Right hindlimb (tissue), 1 donor: ENCODE data around the gene LRP6.
"Not testable (repeated sequence)": the region's sequence is repeated elsewhere in the genome, so short reads cannot be mapped to it uniquely, and the experiment has no call there.

Source experiments
- DNase-seq: peaks from one replicate; pipeline ENCODE4 v3.0.0-alpha.2; 2018

The LRP6 gene

DNA sequence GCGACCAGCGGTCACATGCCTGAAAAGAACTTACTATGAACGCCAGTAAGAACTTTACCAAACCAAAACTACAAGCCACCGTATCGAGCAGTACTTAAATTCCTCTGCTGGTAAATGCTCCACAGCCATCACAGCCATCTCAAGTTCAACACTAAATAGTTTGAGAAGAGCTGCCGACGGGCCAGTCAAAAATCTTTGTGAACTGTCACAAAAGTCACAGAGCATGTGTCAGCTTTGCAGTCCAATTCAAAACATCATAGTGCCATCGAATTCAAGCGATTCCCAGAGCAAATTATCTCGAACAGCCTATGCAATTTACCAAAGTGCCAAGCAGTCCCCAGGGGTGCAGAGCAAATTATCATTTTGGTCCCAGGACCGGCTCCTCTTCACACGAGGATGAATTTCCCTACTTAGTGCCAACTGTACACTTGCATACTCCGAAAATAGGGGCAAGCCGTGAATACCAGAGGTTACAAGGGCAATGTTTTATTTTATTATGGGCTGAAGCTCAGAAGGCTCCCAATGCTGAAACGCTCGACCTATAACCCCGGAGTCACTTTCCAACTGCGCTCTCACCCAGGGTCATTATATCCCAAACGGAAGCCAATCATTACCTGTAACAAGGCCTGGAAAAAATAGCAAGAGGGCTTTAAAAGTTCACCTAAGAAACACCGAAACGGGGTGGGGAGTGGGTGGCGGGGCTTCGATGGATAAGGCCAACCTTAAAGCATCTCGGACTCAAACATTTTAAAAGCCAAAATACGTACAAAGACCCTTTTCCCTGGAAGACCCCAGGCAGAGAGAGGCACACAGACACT, 1.1 kb downstream of the LRP6 start:
- peak; percentile 32 for DNase-seq

DNA sequence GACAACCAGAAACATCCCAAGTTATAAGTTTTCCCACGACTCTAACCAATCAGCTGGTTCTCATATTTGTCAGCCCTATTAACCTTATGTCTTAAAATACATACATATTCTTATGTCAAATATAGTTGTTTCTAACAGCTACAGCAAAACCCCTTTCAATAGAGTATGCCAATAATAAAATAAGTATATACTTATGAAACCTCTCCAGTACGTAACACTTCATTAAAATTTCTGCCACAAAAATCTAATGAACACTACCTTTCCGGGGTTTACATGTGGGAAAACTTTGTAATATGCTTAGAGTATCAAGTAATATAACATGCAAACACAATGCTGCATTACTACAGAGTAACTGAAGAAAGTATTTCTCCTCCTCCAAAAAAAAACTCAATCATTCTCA, 1.8 kb downstream of the LRP6 start:
- DNase-seq = no peak

DNA sequence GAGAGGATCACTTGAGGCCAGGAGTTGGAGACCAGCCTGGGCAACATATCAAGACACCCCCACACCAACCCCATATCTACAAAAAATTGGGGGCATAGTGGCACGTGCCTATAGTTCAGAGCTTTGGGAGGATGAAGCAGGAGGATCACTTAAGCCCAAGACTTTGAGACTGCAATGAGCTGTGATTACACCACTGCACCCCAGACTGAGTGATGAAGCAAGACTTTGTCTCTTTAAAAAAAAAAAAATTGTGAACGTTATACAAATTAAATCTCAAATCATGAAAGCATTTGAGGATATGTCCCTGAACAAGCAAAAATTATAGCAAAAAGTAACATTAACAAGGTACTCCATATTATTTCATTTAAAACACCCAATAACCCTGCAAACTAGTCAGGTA, 2.9 kb downstream of the LRP6 start:
- no peak for DNase-seq

DNA sequence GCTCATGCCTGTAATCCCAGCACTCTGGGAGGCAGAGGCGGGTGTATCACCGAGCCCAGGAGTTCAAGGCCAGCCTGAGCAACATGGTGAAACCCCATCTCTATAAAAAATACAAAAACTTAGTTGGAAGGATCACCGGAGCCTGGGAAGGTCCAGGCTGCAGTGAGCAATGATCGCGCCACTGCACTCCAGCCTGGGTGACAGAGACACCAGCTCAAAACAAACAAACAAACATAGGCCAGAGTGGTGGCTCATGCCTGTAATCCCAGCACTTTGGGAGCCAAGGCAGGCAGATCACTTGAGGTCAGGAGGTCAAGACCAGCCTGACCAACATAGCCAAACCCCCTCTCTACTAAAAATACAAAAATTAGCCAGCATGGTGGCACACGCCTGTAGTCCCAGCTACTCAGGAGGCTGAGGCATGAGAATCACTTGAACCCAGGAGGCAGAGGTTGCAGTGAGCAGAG, 10.5 kb downstream of the LRP6 start:
- DNase-seq = not testable (repeated sequence)

DNA sequence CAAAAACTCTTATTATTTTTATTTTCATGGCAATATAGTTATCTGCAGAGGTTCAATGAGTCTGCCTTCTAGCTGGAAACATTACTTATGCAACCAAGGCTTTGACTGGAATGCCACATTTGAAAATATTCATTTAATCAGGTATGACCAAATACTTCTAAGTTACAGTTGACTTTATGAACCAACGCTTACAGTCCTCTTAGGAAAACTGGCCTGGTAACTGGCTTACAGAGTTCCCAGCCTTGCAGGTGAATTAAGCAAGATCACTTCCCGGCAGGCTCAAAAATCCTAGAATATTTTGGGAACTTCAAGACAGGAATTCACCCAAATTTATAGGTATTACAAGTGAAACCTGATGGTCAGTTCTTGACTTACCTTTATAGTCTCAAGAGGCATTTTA, 12.3 kb downstream of the LRP6 start:
- no peak for DNase-seq

DNA sequence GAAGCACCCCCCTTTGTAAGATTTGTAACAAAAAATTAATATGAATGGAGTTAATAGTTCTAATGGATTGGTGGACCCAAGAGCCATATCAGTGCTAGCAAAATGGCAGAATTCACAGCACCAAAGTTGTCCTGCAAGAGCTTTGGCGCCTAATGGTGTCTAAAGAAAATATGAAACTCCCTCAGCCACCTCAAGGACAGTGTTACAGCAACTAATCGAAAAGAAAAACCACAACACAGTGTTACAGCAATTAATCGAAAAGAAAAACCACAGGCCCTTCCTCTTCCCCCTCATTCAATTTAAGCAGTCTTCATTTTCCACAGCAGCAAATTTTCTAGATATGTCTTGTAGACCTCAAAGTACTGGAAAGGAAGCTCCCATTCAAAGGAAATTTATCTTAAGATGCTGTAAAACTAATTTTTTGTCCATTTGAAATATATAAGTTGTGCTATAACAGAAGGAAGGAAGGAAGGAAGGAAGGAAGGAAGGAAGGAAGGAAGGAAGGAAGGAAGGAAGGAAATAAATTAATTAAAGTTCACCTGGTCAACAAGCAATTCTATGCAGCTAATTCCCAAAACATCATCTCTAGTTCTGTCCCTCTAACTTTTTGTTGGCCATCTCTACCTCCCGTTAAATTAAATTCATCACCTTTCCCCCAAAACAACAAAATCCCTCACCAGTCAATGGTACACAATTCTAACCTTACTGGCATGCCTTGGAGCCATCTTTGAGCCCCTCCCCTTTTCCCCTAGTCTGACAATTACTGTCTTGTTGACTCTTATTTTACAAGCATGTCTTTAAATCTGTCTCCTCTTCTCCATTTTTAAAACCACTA, 17.4 kb downstream of the LRP6 start:
- no peak for DNase-seq

DNA sequence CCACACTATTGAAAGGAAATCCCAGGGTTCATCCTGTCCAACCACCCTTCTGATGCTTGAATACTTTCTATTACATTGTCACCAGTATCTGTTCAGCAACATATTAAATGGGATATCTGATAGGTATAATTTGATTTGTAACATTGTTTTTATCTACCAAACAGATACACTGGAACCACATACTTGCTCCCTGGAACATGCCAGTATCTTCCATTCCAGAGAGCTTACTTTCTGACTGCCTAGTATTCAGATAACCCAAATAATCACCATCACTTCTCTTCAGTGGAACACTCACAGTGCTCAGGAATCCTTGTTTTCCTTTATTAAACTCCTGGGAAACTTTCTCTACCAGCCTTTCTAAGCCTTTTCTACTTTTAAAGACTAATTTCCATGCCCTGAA, 19.3 kb downstream of the LRP6 start:
- DNase-seq = no peak

DNA sequence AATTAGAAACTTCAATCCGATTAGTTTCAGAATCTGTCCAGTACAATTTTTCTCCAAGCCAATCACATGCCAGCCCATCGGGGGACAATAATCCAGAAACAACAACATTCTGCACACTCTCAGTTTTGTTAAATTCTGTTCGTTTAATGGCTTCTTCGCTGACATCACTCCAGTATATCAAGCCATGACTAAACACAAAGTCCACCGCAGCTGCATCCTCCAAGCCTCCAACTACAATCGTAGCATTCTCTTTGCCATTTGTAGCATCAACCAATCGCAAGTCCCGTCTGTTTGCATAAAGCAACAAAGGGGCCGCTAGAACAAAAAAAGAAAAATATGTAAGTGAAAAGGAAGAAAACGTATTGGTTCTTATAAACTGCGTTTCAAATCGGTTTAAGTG, 22.5 kb downstream of the LRP6 start:
- DNase-seq = no peak

DNA sequence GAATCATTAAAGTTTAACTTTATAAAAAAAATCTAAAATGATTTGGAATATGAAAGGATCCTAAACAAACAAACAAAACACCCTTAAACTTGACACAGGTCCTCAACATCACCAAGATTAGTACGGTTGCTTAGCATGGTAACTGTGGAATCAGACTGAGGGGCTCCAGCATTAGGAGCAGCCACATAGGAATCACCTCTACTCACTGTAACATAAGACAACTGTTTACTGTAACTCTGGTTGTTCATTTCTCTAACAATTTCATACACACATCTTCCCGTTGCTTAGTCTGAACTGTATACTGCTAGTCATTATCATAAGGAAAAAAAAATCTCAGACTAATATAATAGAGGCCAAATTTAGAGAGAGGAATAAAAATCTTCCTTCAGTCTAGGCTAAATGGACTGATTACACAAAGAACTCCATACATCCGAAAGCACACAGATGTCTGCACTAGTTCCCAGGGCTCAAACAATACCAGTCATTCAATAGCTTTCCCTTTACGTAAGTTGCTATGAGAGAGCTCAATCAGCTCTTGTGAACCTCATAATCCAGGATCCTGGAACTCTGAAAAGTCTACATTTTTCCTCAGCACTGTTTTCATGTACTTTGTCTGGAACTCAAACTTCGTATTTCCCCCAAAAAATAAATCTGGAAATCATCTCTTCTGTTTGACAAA, 26.0 kb downstream of the LRP6 start:
- DNase-seq = peak; percentile 27

DNA sequence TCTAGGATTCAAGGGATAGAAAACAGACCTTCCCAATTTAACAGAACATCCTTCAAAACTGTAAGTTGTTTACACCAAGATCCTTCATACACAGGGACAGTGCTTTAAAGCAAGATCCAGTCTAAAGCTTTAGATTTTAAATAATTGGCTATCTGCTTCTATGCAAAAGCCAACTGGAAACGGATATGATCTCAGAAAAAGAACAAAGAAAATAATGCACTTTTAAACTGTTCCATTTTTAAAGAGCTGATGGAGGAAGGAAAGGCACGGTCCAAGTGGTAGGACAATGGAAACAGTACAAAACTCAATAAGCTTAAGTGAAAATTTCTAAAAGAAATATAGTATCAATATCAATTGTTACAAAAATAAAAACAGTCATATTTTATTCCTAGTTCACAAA, 27.7 kb downstream of the LRP6 start:
- DNase-seq = no peak

DNA sequence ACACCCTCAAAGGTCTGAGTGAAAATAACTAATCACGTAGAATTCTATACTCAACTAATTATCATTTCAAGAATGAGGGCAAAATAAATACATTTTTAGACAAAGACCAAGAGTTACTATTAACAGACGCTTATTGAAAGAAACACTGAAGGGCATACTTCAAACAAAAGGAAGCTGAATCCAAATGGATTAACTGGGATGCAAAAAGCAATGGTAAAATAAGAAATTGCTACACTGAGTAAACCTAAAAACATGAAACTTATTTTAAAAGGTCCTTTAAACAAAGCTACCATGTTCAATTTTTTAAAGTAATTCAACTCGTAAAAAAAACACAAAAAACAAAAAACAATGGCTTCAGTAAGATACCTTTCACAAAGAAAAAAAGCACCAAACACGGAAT, 28.2 kb downstream of the LRP6 start:
- no peak for DNase-seq

DNA sequence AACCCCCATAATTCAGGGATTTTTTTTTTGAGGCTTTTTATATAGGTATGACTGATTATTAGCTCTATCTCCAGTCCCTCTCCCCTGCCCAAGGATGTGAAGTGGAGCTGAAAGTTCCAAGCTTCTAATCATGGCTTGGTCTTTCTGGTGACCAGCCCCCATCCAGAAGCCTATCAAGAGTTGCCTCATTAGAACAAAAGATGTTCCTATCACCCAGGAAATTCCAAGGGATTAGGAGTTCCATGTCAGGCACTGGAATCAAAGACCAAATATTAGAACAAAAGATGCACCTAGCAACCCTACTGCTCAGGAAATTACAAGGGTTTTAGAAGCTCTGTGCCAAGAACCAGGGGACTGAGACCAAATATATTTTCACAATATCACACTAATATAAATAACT, 29.9 kb downstream of the LRP6 start:
- no peak for DNase-seq

DNA sequence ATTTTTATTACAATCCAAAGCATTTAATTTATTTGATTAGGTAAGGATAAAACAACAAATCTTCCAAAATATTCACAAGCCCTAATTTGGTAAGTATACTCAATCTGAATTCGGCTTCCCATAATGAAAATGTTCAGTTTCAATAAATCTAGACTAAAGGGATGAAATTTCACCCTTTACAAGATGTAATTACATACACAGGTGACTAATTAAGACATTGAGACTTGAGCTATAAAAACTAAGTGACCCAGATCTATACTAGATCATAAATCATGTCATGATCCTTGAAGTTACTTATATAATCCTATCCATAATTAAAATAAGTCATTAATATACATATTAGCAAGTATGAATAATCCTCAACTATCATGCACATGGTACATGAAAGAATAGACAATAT, 36.6 kb downstream of the LRP6 start:
- no peak for DNase-seq

DNA sequence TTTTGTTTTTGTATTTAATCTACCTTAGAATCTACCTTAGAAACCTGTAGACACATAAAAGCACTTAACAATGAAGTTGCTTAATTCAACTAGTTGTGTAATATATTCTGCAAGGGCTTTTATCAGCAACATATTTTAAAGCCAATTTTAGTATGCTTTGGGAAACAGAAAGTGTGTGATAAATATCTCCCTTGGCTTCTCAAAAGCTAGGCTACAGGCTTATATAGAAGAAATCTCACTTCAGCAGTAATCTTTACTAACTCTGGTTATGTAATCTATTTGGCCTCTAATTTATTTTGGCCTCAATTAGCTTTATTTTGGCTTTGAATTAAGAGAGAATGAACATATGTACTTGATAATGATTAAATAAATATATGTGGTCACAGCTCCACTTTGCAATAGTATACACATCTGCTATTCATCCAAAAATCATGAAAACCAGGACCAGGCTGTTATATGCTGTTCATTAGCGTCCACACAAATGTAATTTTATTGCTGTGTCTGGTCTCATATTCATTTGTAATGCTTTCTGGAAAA, 37.2 kb downstream of the LRP6 start:
- DNase-seq = no peak

DNA sequence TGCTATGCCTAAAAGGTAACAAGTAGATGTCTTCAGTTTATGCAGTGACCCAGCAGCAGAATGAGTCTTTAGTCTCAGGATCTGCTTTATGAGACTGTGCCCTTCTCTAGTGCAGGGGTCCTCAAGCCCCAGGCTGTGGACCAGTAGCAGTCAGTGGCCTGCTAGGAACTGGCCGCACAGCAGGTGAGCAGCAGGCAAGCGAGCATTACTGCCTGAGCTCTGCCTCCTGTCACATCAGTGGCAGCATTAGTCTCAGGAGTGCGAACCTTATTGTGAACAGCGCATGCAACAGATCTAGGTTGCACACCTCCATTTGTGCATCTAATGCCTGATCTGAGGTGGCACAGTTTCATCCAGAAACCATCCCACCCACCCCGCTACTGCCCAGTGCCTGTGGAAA, 38.4 kb downstream of the LRP6 start:
- DNase-seq = no peak

DNA sequence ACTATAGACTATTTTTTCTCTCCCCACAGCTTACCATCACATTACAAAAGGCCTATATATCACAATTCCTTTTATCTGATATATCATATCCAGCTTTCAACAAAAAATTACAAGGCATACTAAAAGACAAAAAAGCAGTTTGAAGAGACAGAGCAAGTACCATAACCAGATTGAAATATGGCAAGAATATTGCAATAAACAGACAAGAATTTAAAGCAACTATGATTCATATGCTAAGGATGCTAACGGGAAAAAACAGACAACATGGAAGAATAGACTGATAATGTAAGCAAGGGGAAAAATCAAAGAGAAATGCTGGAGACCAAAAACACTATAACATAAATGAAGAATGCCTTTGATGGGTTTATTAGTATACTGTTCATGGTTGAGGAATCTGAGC, 40.7 kb downstream of the LRP6 start:
- no peak for DNase-seq

DNA sequence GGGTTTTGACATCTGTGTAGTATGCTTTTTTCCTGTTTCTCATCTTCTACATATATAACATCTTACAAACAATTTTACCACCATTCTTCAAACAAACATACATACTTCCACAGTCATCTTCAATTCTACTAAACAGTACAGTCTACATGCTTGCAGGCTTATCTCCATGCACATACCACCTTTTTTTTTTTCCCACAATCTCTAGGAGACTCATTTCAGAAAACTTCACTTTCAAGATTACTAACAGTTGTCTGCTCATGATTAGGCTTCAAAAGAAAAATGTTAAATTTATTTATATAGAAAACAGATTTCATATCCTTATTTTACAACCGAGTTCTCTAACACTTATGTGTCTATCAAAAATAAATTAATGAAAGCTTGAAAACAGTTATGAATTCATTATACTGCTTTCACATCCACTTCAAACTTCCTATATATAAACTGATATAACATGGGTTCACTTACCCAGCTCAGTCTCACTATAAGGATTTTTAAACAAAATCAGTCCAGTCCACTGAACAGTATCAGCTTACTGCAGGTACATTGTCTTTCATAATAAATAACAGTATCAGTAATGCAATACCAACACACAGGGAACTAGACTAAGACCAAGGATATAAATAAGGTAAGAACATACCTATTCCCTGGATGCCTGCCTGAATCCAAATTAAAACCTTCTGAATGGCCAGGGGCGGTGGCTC, 42.5 kb downstream of the LRP6 start:
- DNase-seq = no peak

DNA sequence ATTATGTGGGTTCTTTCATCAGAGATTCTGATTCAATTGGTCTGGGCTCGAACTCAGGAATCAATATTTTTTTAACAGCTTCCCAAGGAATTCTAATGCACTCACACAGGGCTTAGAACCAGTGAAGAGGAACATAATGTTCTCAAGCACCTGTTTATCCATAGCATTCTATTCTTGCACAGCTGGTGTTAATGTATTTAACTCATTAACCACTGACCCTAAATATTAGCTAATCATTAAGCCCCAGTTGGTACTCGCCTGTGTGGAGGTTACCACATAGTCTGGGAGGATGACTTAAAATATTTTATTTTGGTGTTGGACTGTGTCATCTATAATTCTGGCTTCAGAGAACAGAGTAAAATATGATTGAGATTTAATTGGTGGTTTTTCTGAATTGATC, 45.3 kb downstream of the LRP6 start:
- DNase-seq = no peak

DNA sequence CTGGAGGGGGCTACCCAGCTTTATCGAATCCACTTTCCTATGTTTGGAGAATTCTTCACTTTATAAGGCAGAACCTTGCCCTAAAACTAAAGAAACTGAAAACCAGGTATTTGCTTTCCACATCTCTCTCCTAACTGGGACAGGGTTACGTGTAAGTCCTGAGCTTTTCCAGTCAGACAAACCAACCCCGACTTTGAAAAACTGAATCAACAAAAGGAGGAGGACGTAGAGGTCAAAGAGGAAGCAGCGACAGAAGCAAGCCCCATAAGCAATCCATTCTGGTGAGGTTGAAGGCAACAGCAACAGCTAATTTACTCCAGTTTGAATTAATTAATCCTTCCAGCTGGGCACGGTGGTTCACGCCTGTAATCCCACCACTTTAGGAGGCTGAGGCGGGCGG, 47.2 kb downstream of the LRP6 start:
- DNase-seq = no peak

DNA sequence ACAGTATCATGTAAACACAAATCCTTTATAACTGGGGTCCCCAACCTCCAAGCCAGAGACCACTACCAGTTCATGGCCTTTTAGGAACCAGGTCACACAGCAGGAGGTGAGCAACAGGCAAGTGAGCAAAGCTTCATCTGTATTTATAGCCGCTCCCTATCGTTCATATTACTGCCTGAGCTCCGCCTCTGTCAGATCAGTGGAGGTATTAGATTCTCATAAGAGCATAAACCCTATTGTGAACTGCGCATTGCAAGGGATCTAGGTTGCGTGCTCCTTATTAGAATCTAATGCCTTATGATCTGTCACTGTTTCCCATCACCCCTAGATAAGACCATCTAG, 49.9 kb downstream of the LRP6 start:
- no peak for DNase-seq

DNA sequence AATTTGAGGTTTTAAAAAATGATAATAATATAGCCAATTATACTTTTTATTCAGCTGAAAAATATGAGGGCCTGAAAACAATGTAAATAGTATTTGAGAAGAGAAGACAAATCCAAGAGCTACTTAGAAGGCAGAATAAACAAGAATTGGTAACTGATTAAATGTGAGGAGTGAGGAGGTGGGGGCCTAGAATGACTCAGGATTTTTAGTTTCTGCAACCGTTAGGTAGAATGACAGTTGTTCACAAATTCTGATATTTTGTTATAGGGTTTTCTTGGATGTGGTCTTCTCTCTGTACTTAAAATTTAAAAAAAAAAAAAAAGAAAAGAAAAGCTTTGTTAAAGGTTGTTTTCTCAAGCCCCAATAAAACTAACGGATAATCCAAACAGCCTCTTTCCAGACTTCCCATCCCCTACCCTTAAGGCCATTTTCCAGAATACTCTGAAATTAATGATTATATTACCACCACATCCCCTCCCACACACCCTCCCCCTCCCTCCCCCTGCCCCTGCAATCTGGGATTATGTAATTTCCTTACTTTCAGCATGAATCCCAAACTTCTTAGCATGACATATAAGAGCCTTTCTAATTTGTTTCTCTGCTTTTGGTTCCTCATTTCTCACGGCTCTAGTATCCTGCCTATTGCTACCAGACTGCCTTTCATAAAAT, 50.4 kb downstream of the LRP6 start:
- no peak for DNase-seq

DNA sequence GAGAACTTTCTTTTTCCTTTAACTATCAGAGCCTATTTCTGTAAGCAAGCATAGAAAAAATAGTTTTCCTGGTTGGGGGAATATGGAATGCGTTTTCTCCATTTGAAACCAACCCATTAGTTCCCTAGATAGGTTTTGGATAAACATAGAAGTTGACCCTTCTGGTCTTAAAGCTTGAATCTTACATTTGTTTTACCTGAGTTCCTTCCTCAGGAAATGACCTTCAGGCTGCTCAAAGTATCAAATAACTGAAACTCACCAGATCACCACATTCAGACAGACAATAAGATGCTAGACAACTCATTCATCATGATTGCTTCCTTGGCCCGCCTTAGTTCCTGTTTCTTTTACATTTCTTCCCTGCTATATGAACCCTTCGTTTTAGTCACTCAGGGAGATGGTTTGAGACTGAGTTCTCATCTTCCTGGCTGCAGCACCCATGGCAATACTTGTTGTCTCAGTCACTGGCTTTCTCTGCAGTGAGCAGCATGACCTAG, 52.2 kb downstream of the LRP6 start:
- DNase-seq = no peak
